Activated CD4-positive, alpha-beta T cell treated with anti-CD3 and anti-CD28 coated beads, Interleukin-2, Interleukin-6, amounts not matched to agents 100 ng/mL and 50 ng/mL, durations not matched to agents 16 hours and 8 hours (primary cell): ENCODE data around the gene GPC5.
"Not testable (repeated sequence)": the region's sequence is repeated elsewhere in the genome, so short reads cannot be mapped to it uniquely, and the experiment has no call there.

Experiments used
- DNase-seq: peaks from one replicate; pipeline ENCODE4 v3.0.0-alpha.2; 2020

The GPC5 gene

DNA sequence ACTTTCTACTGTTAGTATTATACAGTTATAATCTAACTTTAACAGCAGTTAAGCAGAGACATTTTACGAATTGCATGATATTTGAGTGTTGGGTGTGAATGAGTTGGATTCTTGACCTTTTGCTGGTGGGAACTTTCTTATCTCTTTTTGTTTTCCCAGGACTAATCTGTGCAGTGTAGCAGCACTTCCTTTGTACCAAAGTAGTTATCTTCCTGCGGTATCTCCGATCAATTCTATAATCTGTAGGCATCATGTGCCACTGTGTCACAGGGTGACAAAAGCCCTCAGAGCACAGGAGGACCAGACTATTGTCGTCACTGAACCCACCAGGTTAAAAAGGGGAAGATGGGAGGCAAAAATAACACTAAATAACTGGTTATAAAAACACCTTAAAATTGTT is 823.5 kb downstream of the GPC5 start:
- no peak for DNase-seq

DNA sequence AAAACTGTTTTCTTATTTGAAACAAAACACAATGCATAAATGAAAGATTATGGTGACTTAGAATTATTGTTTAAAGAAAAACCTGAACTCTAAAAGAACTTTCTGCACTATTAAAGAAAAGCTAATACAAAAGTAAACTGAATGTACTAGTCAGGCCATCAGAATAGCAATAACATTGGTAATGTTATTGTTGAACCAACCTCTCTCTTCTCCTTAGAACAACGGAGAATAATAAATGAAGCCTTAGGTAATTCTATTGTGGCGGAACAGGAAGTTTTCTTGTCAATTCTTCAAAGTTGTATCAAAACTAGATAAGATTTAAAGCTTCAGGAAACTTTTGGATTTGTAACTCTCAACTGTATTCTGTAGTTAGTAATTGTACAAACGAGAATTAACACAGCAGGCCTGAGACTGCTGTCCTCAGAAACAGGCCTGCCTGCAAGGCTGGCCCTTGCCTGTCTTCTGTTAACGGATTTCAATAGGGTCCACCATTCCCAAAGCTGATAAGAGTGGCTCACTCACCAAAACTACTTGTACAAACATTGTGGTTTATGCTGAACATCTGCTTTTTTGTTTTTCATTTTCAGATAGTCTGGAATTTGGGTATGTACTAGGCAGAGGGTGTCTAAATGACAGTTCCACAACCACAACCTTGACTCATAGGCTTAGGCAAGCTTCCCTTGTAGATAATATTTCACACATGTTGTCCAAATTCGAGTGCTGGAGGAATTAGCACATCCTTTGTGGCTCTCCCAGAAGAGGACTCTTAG is 825.8 kb downstream of the GPC5 start:
- DNase-seq: no peak

DNA sequence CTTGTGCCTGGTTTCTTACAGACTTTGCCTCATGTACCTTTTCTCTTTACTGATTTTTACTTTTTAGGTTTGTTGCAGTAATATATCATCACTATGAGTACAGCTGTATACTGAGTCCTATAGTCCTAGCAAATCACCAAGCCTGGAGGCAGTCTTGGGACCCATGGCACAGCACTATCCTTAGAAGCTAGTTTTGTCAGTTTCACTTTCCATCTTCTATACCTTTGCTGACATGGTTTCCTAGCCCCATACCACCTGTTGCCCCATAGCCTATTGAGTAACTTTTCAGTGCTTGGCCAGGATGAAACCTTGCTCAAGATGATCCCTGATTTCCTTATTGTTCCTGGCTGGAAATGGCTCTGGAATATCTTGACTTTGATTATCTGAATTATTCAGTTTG is 826.4 kb downstream of the GPC5 start:
- no peak for DNase-seq

- no peak for DNase-seq
Observed at GRCh38 chr13:92225861-92226260, 827.4 kb downstream of the GPC5 start.

GRCh38 chr13:92232871-92233270 is 834.5 kb downstream of the GPC5 start:
- DNase-seq: no peak

DNA sequence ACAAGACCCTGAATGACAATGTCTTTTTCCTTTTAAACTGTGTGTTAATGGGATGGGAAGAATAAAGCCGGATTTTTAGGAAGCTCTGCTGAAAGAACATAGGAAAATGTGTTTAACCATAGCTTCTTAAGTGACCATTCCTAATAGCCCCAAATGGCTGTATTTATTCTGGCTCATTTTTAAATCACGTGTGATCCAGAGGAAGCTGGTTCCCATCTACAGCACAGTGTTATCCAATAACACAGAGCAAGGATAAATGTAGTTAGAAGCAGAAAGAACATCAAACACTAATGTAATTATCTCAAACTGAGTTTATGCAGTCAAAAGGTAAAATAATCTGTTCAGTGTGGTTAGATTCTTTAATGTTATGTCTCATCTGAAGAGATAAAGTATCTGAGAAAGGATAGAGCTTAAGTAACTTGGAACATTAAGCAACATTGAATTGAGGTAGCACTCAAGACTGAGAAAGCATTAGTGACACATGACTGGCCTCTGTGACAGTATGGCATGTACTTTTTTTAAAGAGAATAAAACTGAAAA is 853.3 kb downstream of the GPC5 start:
- DNase-seq: no peak

DNA sequence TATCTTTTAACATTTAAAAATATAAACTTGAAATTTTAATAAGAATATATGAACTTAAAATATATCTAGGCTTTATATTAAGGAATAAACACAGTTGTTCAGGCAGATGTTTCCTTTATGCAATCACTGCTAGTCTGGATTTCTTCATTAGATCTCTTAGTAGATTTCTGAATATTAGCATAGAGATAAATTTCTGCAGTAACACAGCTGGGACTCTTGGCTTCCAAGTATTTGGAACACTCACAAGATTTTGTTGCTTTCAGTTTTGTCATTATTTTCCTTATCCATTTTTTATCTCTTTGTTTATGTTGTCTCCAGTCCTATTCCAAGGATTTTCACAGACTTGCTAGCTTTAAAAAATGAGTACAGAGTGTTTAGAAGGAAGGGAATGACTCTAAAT is 857.1 kb downstream of the GPC5 start:
- DNase-seq: no peak

DNA sequence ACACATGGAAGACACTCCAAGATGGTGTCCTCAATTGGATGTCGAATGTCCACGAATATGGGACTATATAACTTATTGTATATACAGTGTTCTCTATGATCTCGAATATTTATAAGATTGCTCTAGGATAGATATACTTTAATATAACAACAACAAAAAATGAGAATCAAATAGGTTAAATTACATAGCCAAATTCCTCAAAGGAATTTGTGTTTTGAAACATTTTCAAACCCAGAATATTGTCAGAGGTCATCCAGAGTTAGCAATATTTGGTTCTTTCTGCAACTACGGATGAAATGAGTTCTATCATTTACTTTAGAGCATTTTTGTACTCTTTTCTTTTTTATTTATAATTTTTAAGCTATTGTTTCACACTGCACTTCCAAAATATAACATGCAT is 857.8 kb downstream of the GPC5 start:
- DNase-seq: no peak

DNA sequence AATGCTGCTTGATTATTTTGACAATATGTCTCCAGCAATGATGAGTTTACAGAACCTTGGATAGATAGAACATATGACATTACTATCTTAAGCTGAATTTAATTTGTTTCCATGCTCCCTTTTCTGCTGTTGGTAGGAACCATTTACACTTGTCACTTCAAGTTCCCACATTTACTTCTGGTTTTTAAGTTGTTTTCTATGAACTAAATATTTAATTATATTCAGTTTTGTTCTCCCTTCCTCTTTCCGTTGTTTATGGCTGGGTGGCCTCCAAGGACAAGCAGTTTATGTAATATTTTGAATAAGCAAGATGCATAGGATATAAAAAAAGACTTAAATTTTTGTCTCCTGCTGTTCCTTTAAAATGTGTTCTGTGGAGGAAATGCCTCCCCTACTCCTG is 860.6 kb downstream of the GPC5 start:
- no peak for DNase-seq

DNA sequence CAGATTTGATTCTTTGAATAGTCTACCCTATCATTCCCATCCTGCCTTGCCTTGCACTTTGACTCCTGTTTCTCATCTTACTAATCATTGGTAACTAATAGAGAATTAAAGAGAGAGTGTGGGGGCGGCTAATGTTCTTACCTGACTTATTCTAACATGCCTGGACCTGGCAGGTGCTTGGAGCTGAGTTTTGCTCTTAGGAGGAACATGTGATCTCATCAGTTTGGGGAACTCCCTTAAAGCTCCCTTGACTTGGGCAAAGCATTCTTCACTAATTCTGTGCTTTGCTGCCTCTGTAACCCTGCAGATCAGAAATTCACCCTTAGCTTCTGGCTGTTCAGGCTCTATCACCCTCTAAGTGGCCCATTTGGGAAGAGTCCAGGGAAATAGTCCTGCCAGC is 861.1 kb downstream of the GPC5 start:
- no peak for DNase-seq

DNA sequence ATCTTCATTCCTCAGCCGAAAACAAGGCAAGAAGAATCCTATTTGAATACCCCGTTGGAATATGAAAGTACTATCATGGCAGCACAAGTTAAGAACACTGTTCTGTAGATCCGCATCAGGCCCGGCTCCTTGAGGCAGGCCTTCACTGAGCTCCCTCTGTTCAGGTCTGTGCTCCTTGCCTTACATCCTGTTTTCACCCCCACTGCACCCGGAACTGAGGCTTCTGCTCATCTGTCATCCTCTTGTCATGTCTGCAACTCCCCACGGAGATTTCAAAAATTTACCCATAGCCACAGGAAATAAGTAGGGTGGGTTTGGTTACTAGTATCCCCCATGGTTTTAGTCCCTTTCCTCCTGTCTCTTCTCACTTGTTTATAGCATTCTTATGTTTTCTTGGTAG is 861.9 kb downstream of the GPC5 start:
- no peak for DNase-seq

GRCh38 chr13:92262100-92262788 is 863.8 kb downstream of the GPC5 start:
- no peak for DNase-seq

DNA sequence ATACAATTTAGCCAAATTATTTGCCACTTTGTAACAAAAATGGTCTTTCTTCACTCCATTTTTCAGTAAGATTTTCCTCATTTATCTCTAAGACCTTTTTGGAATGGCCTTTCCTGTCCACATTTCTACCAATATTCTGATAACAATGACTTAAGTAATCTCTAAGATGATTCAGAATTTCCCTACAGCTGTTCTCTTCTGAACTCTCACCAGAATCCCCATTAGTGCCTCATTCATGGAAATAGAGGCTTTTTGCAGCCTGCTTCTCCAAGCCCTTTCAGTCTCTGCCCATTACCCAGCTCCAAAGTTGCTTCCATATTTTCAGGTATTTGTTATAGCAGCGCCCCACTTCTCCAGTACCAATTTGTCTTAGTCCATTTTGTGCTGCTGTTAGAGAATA is 867.0 kb downstream of the GPC5 start:
- no peak for DNase-seq

DNA sequence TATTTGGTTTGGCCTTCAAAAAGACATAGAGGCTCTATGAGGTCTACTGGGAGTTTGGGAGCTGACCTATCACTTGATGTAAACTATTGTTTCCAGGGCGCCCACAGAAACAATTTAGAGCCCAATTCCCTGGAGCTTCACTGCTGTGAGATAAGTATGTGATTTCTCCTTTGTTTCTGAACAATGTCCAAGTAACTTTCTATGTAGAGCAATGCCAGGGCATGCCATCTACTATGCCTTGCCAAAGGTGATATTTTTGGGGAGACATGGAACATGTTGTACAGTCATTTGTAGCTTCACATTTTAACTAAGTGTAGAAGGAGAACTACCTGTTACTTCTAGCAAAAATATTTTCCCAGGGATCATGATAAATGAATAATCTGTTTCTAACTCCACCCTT is 872.6 kb downstream of the GPC5 start:
- DNase-seq: no peak

- DNase-seq: no peak
Observed at GRCh38 chr13:92272177-92272576, 873.8 kb downstream of the GPC5 start.

- DNase-seq: not testable (repeated sequence)
Observed at GRCh38 chr13:92280986-92281385, 882.6 kb downstream of the GPC5 start.

DNA sequence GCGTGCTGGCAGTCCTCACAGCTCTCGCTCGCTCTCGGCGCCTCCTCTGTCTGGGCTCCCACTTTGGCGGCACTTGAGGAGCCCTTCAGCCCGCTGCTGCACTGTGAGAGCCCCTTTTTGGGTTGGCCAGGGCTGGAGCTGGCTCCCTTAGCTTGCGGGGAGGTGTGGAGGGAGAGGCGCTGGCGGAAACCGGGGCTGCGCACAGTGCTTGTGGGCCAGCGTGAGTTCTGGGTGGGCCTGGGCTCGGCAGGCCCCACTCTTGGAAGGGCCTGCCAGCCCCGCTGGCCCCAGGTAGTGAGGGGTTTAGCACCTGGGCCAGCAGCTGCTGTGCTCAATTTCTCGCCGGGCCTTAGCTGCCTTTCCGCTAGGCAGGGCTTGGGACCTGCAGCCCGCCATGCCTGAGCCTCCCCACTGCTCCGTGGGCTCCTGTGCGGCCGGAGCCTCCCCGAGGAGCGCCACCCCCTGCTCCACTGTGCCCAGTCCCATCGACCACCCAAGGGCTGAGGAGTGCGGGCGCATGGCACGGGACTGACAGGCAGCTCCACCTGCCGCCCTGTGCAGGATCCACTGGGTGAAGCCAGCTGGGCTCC is 892.4 kb downstream of the GPC5 start:
- DNase-seq: not testable (repeated sequence)

GRCh38 chr13:92294533-92294932 is 896.1 kb downstream of the GPC5 start:
- not testable (repeated sequence) for DNase-seq

DNA sequence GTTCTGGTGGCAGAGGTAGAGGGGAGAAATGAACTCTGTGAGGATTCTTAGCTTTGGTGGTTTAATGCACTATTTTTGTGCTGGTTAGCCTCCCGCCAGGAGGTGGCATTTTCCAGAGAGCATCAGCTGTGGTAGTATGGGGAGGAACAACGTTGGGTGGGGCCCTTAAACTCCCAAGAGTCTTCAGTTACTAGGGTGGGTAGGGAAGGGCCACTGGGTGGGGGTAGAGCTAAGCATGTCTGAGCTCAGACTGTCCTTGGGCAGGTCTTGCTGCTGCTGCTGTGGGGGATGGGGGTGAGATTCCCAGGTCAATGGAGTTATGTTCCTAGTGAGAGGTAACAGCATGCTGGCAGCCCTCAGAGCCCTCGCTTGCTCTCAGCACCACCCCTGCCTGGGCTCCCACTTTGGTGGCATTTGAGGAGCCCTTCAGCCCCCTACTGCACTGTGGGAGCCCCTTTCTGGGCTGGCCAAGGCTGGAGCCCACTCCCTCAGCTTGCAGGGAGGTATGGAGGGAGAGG is 897.8 kb downstream of the GPC5 start:
- DNase-seq: not testable (repeated sequence)

GRCh38 chr13:92297971-92298942 is 899.8 kb downstream of the GPC5 start:
- DNase-seq: no peak

DNA sequence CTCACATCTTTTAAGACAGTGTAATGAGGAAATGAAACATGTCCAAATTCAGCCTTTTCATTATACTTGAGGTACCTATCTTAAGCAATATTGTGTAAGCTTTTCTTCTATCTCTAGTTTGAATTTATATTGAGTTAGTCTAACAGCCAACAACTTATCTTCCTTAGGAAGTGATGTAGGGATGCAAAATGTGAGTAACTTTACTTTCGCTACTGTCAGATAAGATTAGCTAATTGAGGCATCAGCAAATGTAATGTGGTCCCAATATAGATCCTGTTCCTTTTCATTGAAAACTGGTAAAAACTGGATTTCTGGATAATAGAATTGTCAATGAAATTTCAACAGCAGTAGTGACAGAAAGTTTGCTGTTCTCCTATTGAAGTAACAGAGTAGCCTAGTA is 902.2 kb downstream of the GPC5 start:
- DNase-seq: no peak

DNA sequence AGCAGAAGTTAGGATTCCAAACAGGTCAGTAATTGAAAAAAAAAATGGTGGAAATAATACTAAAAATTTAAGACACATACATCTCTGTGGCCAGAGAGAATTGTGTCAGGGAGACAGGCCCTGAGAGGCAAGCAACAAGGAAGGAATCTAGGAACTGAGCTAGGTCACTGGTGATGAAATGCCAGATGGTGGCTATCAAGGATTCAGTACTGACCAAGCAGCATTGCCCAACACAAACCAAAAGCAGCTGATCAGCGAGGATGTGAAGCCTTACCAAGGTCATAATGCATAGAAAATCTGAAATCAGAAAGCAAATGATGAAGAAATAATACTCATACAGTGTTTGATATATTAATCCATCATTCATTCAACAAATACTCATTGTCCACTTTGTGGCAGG is 905.0 kb downstream of the GPC5 start:
- no peak for DNase-seq

DNA sequence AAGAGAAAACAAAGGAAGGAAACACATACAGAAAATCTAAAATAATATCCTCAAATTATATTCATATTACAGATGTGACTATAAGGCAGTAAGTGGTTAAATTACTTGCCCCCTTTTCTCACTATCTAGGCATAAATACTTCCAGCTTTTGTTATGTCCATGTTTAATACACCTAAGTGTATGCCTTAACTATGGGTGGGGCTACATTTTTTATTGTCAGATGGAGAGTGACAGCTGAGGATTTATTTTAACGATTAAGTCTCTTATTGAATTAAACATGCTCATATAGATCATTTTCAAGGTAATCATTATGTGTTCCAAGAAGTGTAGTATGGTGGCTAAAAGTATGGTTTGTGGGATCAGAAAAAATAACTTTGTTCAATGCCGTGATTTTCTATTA is 909.3 kb downstream of the GPC5 start:
- DNase-seq: no peak
